Thymus (tissue), 11 donors: Measurements from ENCODE around the gene IL1R2. TPM values are rescaled to one million over a fixed set of nuclear protein-coding genes. Genes with fewer than 3 reads are reported as not detected.

Experiments used
- DNase-seq, 9 donors: peaks; one replicate each; pipeline ENCODE4 v3.0.0-alpha.2; 2013; ENCODE audit warnings: low spot score in 9 of 9, low read depth in 6 of 9, missing footprints in 1 of 9
- H3K27ac ChIP-seq, 2 donors: one replicate each; pipeline ENCODE4 v1.5.1; 2013; ENCODE audit warnings: control low read depth in 1 of 2, low read depth in 1 of 2, low read length in 1 of 2, mild to moderate bottlenecking in 1 of 2, moderate library complexity in 1 of 2
- H3K27me3 ChIP-seq, 2 donors: one replicate each; pipeline ENCODE4 v1.5.1; 2013; ENCODE audit warnings: low read length in 1 of 2; ENCODE audit not compliant: control insufficient read depth in 2 of 2, insufficient read depth in 1 of 2
- H3K36me3 ChIP-seq, 2 donors: one replicate each; pipeline ENCODE4 v1.5.1; 2013; ENCODE audit warnings: low read length in 1 of 2, mild to moderate bottlenecking in 1 of 2, moderate library complexity in 1 of 2; ENCODE audit not compliant: control insufficient read depth in 2 of 2, insufficient read depth in 2 of 2
- H3K4me1 ChIP-seq, 2 donors: one replicate each; pipeline ENCODE4 v1.5.1; 2013; ENCODE audit warnings: low read length in 2 of 2; ENCODE audit not compliant: control insufficient read depth in 2 of 2, insufficient read depth in 2 of 2
- H3K4me3 ChIP-seq, 2 donors: one replicate each; pipeline ENCODE4 v1.5.1; 2013; ENCODE audit warnings: low read length in 2 of 2, control low read depth in 1 of 2, mild to moderate bottlenecking in 1 of 2
- H3K9me3 ChIP-seq, 2 donors: one replicate each; pipeline ENCODE4 v1.5.1; 2013; ENCODE audit warnings: low read length in 1 of 2, mild to moderate bottlenecking in 1 of 2; ENCODE audit not compliant: control insufficient read depth in 2 of 2, insufficient read depth in 1 of 2
- WGBS: extraction: QIAGEN DNeasy Blood & Tissue Kit; methylation state at CpG from one replicate; pipeline ENCODE4 v1.1.7; 2013; 5-methylcytosine and 5-hydroxymethylcytosine counted together
- polyA plus RNA-seq: library from polyadenylated mRNA; stranded (reverse); fragments of 200-250 nt; gene quantifications from one replicate; pipeline ENCODE4 v1.2.3, GENCODE V29; 2013
- total RNA-seq: library from RNA; stranded (reverse); fragments of 120-200 nt; gene quantifications from one replicate; pipeline ENCODE4 v1.2.4, GENCODE V29; 2013
- donor health status: healthy.

Gene IL1R2
- total and polyA plus RNA-seq, 2 donors: 4.9 to 67.3 TPM

GRCh38 chr2:101988541-101988940 lies 3.2 kb upstream of the IL1R2 start:
- Histone ChIP-seq H3K9me3 (peaks cover 0 to 1% of the 10 kb centered on the region in 2 donors), H3K4me1 (peaks cover 12 to 20% of the 10 kb centered on the region in 2 donors), H3K4me3 (no peak overlapping the region), H3K27ac (no peak overlapping the region), H3K36me3 (no peaks in the 10 kb centered on the region), H3K27me3 (peaks cover 0 to 2% of the 10 kb centered on the region in 2 donors)
- no peak for DNase-seq
- 97% methylated on average over 7 of the region's 7 CpGs for WGBS

GRCh38 chr2:101989740-101990460 lies 1.9 kb upstream of the IL1R2 start:
- Histone ChIP-seq H3K9me3 (peaks cover 0 to 1% of the 10 kb centered on the region in 2 donors), H3K4me3 (no peak overlapping the region), H3K27me3 (peaks cover 0 to 2% of the 10 kb centered on the region in 2 donors), H3K4me1 (peaks cover 12 to 20% of the 10 kb centered on the region in 2 donors), H3K27ac (no peak overlapping the region), H3K36me3 (no peaks in the 10 kb centered on the region)
- no peak for DNase-seq
- 82% methylated on average over 8 of the region's 8 CpGs for WGBS

- whole genome bisulfite sequencing: 81% methylated on average over 6 of the region's 6 CpGs
- Histone ChIP-seq H3K9me3 (no peaks in the 10 kb centered on the region), H3K4me1 (no peaks in the 10 kb centered on the region), H3K27ac (no peak overlapping the region), H3K36me3 (no peaks in the 10 kb centered on the region), H3K27me3 (peaks cover 0 to 2% of the 10 kb centered on the region in 2 donors), H3K4me3 (no peak overlapping the region)
- DNase-seq: no peak
Observed at GRCh38 chr2:101993772-101994171, 2.0 kb downstream of the IL1R2 start.

DNA sequence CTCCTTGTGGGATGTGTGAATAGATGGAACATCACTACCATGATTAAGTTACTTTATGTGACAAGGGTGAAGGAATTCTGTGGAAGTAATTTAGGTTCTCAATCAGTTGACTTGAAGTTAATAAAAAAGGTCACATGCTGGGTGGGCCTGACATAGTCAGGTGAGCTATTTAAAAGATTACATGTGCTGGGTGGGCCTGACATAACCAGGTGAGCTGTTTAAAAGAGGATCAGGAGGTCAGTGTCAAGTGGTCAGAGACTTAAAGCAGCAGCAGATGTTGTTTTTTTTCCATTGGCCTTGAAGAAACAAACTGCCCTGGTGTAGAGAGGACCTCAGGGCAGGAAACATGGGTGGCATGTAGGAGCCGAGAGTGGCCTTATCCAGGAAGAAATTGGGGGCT lies 3.3 kb downstream of the IL1R2 start:
- no peaks in the 10 kb centered on the region for H3K36me3 ChIP-seq
- DNase-seq: no peak
- H3K27me3 ChIP-seq: peaks cover 0 to 2% of the 10 kb centered on the region in 2 donors
- H3K4me1 ChIP-seq: no peaks in the 10 kb centered on the region
- H3K27ac ChIP-seq: no peak overlapping the region
- 91% methylated on average over 1 of the region's 1 CpG for WGBS
- no peaks in the 10 kb centered on the region for H3K9me3 ChIP-seq
- no peak overlapping the region for H3K4me3 ChIP-seq

- Histone ChIP-seq H3K4me3 (no peak overlapping the region), H3K4me1 (no peaks in the 10 kb centered on the region), H3K9me3 (no peaks in the 10 kb centered on the region), H3K36me3 (no peaks in the 10 kb centered on the region), H3K27me3 (peaks cover 0 to 2% of the 10 kb centered on the region in 2 donors), H3K27ac (no peak overlapping the region)
- DNase-seq: no peak
- WGBS: 94% methylated on average over 9 of the region's 9 CpGs
Observed at GRCh38 chr2:101995804-101996203, 4.0 kb downstream of the IL1R2 start.

- Histone ChIP-seq H3K27ac (no peak overlapping the region), H3K27me3 (no peaks in the 10 kb centered on the region), H3K9me3 (no peaks in the 10 kb centered on the region), H3K36me3 (no peaks in the 10 kb centered on the region), H3K4me3 (no peak overlapping the region), H3K4me1 (no peaks in the 10 kb centered on the region)
- WGBS: 95% methylated on average over 2 of the region's 2 CpGs
- no peak for DNase-seq
Observed at GRCh38 chr2:101998556-101998895, 6.8 kb downstream of the IL1R2 start.

GRCh38 chr2:101998896-101999789 lies 7.4 kb downstream of the IL1R2 start:
- Histone ChIP-seq H3K4me1 (no peaks in the 10 kb centered on the region), H3K4me3 (no peak overlapping the region), H3K27ac (no peak overlapping the region), H3K36me3 (no peaks in the 10 kb centered on the region), H3K9me3 (no peaks in the 10 kb centered on the region), H3K27me3 (no peaks in the 10 kb centered on the region)
- no peak for DNase-seq
- WGBS: 94% methylated on average over 6 of the region's 6 CpGs

- no peak overlapping the region for H3K27ac ChIP-seq
- WGBS: 91% methylated on average over 6 of the region's 6 CpGs
- H3K9me3 ChIP-seq: no peaks in the 10 kb centered on the region
- H3K36me3 ChIP-seq: no peaks in the 10 kb centered on the region
- H3K27me3 ChIP-seq: no peaks in the 10 kb centered on the region
- H3K4me1 ChIP-seq: peaks cover 0 to 1% of the 10 kb centered on the region in 2 donors
- H3K4me3 ChIP-seq: no peak overlapping the region
- DNase-seq: no peak
Observed at GRCh38 chr2:102000012-102000411, 8.3 kb downstream of the IL1R2 start.
